Measurements from ENCODE around the gene C11orf52. TPM values are rescaled to one million over a fixed set of nuclear protein-coding genes. Genes with fewer than 3 reads are reported as not detected.

The C11orf52 gene
- total RNA-seq, 1 donor from 2014 or later: 0.62 TPM

DNA sequence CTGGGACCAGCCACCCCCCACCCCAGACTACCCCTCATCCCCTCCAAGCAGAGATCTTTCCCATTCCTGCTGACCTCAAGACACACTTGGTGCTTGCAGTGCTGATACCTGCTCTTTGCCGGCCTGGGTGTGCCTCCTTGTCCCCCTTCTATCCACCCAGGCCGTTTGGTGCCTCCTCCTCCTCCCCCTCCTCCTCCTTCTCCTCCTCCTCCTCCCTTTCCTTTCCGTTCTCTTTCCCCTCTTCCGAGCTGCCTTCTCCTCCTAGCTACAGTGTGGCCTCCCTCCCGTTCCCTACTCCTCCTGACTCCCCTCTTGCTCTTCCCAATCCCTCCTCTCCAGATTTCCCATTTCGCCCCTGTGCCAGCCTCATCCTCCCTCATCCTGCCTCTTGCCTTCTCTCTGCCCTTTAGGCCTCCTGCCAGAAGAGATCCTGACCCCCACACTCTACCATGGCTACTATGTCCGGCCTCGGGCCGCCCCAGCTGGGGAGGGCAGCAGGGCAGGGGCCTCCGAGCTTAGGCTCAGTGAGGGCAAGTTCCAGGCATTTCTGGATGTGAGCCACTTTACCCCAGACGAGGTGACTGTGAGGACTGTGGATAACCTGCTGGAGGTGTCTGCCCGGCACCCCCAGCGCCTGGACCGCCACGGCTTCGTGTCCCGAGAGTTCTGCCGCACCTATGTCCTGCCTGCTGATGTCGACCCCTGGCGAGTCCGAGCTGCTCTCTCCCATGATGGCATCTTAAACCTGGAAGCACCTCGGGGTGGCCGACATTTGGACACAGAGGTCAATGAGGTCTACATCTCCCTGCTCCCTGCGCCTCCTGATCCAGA, 5.5 kb upstream of the C11orf52 start:
- H3K27me3 Mint-ChIP-seq (ENCODE audit: unreplicated experiment): peaks cover 7% of the 10 kb centered on the region
- no peak for TF ChIP-seq CTCF (IDR thresholded peaks at IDR 0.05)
- no peaks in the 10 kb centered on the region for H3K36me3 Mint-ChIP-seq (ENCODE audit: unreplicated experiment)
- peak overlapping the region; percentile 98 for H3K27ac Mint-ChIP-seq (ENCODE audit: unreplicated experiment)
- no peak for DNase-seq (ENCODE audit: extremely low spot score, unreplicated experiment)
- peaks cover 36% of the 10 kb centered on the region for H3K4me1 Mint-ChIP-seq (ENCODE audit: unreplicated experiment)
- H3K9me3 Mint-ChIP-seq (ENCODE audit: unreplicated experiment): no peaks in the 10 kb centered on the region
- H3K4me3 Mint-ChIP-seq (ENCODE audit: unreplicated experiment): no peak overlapping the region

DNA sequence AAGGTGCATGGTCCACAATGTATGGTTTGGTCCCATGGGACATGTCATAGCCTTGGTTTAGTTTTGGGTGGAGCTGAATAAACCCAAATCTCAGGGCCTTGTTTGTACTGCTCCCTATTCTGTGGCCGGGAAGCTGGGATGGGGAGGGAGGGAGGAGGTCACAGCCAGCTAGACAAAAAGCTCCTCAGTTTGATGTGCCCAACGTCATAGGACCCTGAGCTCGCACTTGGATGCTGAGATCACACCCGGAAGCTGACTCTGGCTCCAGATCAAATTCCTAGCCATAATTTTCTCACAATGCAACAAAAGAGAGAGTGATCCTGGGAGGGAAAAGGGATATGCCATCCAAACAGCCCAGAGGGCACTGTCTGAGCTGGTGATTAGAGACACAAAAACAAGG, 4.7 kb upstream of the C11orf52 start:
- Mint-ChIP-seq H3K4me1 (ENCODE audit: unreplicated experiment) (peaks cover 36% of the 10 kb centered on the region), H3K27ac (ENCODE audit: unreplicated experiment) (peak overlapping the region; percentile 98)

GRCh38 chr11:111916768-111917167, 1.9 kb upstream of the C11orf52 start:
- no peak for DNase-seq (ENCODE audit: extremely low spot score, unreplicated experiment)
- peaks cover 7% of the 10 kb centered on the region for H3K27me3 Mint-ChIP-seq (ENCODE audit: unreplicated experiment)
- no peak overlapping the region for H3K27ac Mint-ChIP-seq (ENCODE audit: unreplicated experiment)
- no peak overlapping the region for H3K4me3 Mint-ChIP-seq (ENCODE audit: unreplicated experiment)
- no peaks in the 10 kb centered on the region for H3K9me3 Mint-ChIP-seq (ENCODE audit: unreplicated experiment)
- no peak for TF ChIP-seq CTCF (IDR thresholded peaks at IDR 0.05)
- no peaks in the 10 kb centered on the region for H3K36me3 Mint-ChIP-seq (ENCODE audit: unreplicated experiment)
- H3K4me1 Mint-ChIP-seq (ENCODE audit: unreplicated experiment): peaks cover 29% of the 10 kb centered on the region

More for the DNA sequence above, 4.7 kb upstream of the C11orf52 start:
- H3K36me3 Mint-ChIP-seq (ENCODE audit: unreplicated experiment): no peaks in the 10 kb centered on the region
- TF ChIP-seq CTCF (IDR thresholded peaks at IDR 0.05): no peak
- no peaks in the 10 kb centered on the region for H3K9me3 Mint-ChIP-seq (ENCODE audit: unreplicated experiment)
- no peak overlapping the region for H3K4me3 Mint-ChIP-seq (ENCODE audit: unreplicated experiment)
- H3K27me3 Mint-ChIP-seq (ENCODE audit: unreplicated experiment): peaks cover 7% of the 10 kb centered on the region
- no peak for DNase-seq (ENCODE audit: extremely low spot score, unreplicated experiment)

DNA sequence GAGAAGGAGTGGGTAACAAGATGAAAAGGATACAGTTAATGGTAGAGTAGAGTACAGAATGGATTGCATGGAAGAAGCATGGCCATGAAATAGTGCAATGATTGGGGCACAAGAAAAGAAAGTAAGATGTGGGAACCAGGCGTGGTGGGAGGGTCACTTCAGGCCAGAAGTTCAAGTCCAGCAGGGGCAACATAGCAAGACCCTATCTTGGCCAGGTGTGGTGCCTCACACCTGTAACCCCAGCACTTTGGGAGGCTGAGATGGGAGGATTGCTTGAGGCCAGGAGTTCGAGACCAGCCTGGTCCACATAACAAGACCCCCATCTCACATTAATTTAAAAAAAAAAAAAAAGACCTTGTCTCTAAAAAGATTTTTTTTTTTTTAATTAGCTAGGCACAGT, 1.4 kb upstream of the C11orf52 start:
- no peak overlapping the region for H3K4me3 Mint-ChIP-seq (ENCODE audit: unreplicated experiment)
- TF ChIP-seq CTCF (IDR thresholded peaks at IDR 0.05): no peak
- peaks cover 24% of the 10 kb centered on the region for H3K4me1 Mint-ChIP-seq (ENCODE audit: unreplicated experiment)
- H3K27me3 Mint-ChIP-seq (ENCODE audit: unreplicated experiment): peaks cover 7% of the 10 kb centered on the region
- no peaks in the 10 kb centered on the region for H3K9me3 Mint-ChIP-seq (ENCODE audit: unreplicated experiment)
- no peaks in the 10 kb centered on the region for H3K36me3 Mint-ChIP-seq (ENCODE audit: unreplicated experiment)
- DNase-seq (ENCODE audit: extremely low spot score, unreplicated experiment): no peak
- H3K27ac Mint-ChIP-seq (ENCODE audit: unreplicated experiment): no peak overlapping the region

DNA sequence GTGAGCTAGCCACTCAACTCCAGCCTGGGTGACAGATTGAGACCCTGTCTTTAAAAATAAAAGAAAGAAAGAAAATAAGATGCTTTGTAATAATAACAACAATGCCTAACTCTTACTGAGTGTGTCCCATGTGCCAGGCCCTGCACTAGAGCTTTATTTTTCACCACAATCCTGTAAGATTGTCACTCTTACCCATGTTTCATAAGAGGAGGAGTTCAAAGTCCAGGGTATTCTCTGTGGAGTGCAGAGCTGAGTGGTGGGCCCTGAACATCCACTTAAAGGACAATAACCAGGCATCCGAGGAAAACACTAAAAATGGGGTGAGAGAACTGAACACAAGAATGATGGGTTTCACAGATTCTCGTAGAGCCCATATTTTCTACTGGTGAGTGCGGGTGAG, 925 bp upstream of the C11orf52 start:
- Mint-ChIP-seq H3K4me1 (ENCODE audit: unreplicated experiment) (peaks cover 26% of the 10 kb centered on the region), H3K36me3 (ENCODE audit: unreplicated experiment) (no peaks in the 10 kb centered on the region), H3K4me3 (ENCODE audit: unreplicated experiment) (no peak overlapping the region), H3K9me3 (ENCODE audit: unreplicated experiment) (no peaks in the 10 kb centered on the region), H3K27me3 (ENCODE audit: unreplicated experiment) (peaks cover 7% of the 10 kb centered on the region), H3K27ac (ENCODE audit: unreplicated experiment) (no peak overlapping the region)
- no peak for TF ChIP-seq CTCF (IDR thresholded peaks at IDR 0.05)
- no peak for DNase-seq (ENCODE audit: extremely low spot score, unreplicated experiment)
